ENCODE results near the gene PIK3C2G.
A peak's percentile ranks its signal among the peaks of the same experiment; 100 is the strongest.

PIK3C2G gene

DNA sequence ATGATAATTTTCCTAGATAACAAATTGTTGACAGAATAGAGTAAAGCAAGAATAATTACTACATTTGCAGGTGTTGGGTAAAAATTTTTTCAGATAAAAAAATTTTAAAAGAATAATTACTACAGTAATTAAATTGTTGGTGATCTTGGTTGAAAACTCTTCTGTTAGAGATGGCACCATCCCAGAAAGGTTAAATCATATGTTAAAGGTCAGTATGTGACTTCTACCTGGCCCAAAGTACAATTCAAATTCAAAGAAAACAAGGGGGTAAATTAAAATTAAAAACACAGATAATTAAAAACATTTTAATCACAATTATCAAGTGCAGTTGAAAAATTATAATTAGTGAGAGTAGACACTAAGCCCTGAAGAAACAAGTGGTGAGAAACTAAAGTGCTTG, 18.1 kb upstream of the PIK3C2G start:
- Histone ChIP-seq H3F3A (ENCODE audit: control insufficient read depth, insufficient read depth) (no peaks in the 10 kb centered on the region), H3K4me3 (ENCODE audit: low read length) (no peak overlapping the region), H3K79me2 (ENCODE audit: control insufficient read depth, low read length) (no peaks in the 10 kb centered on the region), H3K4me2 (ENCODE audit: low read length) (no peak overlapping the region), H3K4me1 (ENCODE audit: control insufficient read depth, low read length) (no peaks in the 10 kb centered on the region), H4K20me1 (ENCODE audit: control insufficient read depth, insufficient read depth, low read depth, low read length) (no peaks in the 10 kb centered on the region), H3K9me2 (replicated peaks; ENCODE audit: control insufficient read depth, low read length) (no peaks in the 10 kb centered on the region), H3K36me3 (ENCODE audit: control insufficient read depth, low read length) (no peaks in the 10 kb centered on the region), H3K27ac (ENCODE audit: low read depth, low read length) (no peak overlapping the region), H3K9me3 (ENCODE audit: control insufficient read depth, insufficient read depth, low read length) (no peaks in the 10 kb centered on the region), H3K27me3 (ENCODE audit: control insufficient read depth, low read length) (no peaks in the 10 kb centered on the region)
- TF ChIP-seq CTCF (IDR thresholded peaks at IDR 0.05; ENCODE audit: low read depth, low read length, poor library complexity, severe bottlenecking) (no peak), EZH2phosphoT487 (IDR thresholded peaks at IDR 0.05; ENCODE audit: borderline replicate concordance, low read length) (no peak)

- Histone ChIP-seq H3K9me2 (replicated peaks; ENCODE audit: control insufficient read depth, low read length) (no peaks in the 10 kb centered on the region), H3K4me3 (ENCODE audit: low read length) (no peak overlapping the region), H3K4me2 (ENCODE audit: low read length) (no peak overlapping the region), H3F3A (ENCODE audit: control insufficient read depth, insufficient read depth) (no peaks in the 10 kb centered on the region), H3K36me3 (ENCODE audit: control insufficient read depth, low read length) (no peaks in the 10 kb centered on the region), H3K79me2 (ENCODE audit: control insufficient read depth, low read length) (no peaks in the 10 kb centered on the region), H4K20me1 (ENCODE audit: control insufficient read depth, insufficient read depth, low read depth, low read length) (no peaks in the 10 kb centered on the region), H3K27ac (ENCODE audit: low read depth, low read length) (no peak overlapping the region), H3K4me1 (ENCODE audit: control insufficient read depth, low read length) (no peaks in the 10 kb centered on the region), H3K27me3 (ENCODE audit: control insufficient read depth, low read length) (no peaks in the 10 kb centered on the region), H3K9me3 (ENCODE audit: control insufficient read depth, insufficient read depth, low read length) (no peaks in the 10 kb centered on the region)
- TF ChIP-seq EZH2phosphoT487 (IDR thresholded peaks at IDR 0.05; ENCODE audit: borderline replicate concordance, low read length) (no peak), CTCF (IDR thresholded peaks at IDR 0.05; ENCODE audit: low read depth, low read length, poor library complexity, severe bottlenecking) (no peak)
Measured at GRCh38 chr12:18246066-18246465, 15.3 kb upstream of the PIK3C2G start.

GRCh38 chr12:18250313-18250916, 10.9 kb upstream of the PIK3C2G start:
- Histone ChIP-seq H3K4me1 (ENCODE audit: control insufficient read depth, low read length) (no peaks in the 10 kb centered on the region), H3K27me3 (ENCODE audit: control insufficient read depth, low read length) (no peaks in the 10 kb centered on the region), H3K4me3 (ENCODE audit: low read length) (no peak overlapping the region), H3K4me2 (ENCODE audit: low read length) (no peak overlapping the region), H3K79me2 (ENCODE audit: control insufficient read depth, low read length) (no peaks in the 10 kb centered on the region), H3F3A (ENCODE audit: control insufficient read depth, insufficient read depth) (no peaks in the 10 kb centered on the region), H3K36me3 (ENCODE audit: control insufficient read depth, low read length) (no peaks in the 10 kb centered on the region), H3K9me3 (ENCODE audit: control insufficient read depth, insufficient read depth, low read length) (no peaks in the 10 kb centered on the region), H4K20me1 (ENCODE audit: control insufficient read depth, insufficient read depth, low read depth, low read length) (no peaks in the 10 kb centered on the region), H3K27ac (ENCODE audit: low read depth, low read length) (no peak overlapping the region), H3K9me2 (replicated peaks; ENCODE audit: control insufficient read depth, low read length) (no peaks in the 10 kb centered on the region)
- TF ChIP-seq EZH2phosphoT487 (IDR thresholded peaks at IDR 0.05; ENCODE audit: borderline replicate concordance, low read length) = no peak
- peak; percentile 68 for TF ChIP-seq CTCF (IDR thresholded peaks at IDR 0.05; ENCODE audit: low read depth, low read length, poor library complexity, severe bottlenecking)
